Cerebellar cortex (tissue), 1 donor: ENCODE measurements around the gene DHODH.
A peak's percentile ranks its signal among the peaks of the same experiment; 100 is the strongest.
"Not testable (repeated sequence)": the region's sequence is repeated elsewhere in the genome, so short reads cannot be mapped to it uniquely, and the experiment has no call there.

Experiments
- DNase-seq: peaks from one replicate; pipeline ENCODE4 v3.0.0-alpha.2; 2015; ENCODE audit warnings: low spot score

DHODH gene

DNA sequence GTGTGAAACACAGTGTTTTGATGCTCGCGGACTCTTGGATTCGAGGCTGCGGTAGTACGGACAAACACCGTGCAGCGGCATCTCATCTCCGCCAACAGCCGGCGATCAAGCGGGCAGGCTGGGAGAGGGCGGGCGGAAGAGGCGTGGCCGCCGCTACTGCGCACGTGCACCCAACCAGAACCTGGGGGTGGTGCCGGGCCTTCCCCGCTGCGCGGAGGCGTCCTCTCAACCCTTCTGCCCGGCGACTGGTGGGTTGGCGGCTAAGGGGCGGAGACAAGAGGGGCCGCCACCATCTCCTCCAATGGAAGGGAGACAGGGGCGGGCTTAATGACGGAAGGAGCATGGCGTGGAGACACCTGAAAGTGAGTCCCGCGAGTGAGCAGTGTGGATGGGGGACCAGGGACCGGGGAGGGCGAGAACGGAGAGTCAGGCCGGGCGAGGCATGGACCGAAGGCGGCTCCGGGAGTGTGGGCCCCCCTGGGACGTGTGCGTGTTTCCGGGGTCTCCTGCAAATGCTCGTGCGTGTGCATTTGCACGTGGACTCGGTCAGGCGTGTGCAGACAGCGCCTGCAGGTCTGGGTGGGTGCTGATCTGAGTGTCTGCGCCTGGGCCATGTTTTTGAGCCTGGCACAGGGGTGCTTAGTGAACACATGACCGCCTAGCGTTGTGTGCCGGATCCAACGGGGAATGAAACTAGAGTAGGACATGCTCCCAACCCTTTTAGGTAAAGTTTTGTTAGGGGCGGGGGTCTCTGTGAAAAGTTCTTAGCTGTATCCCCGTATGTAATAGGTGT is at the start of gene DHODH:
DHODH (plus strand) TSS at position 321 of the 793 bp plus-strand sequence; CDS start at position 342, 21 bp downstream.
- peak; percentile 99 for DNase-seq

DNA sequence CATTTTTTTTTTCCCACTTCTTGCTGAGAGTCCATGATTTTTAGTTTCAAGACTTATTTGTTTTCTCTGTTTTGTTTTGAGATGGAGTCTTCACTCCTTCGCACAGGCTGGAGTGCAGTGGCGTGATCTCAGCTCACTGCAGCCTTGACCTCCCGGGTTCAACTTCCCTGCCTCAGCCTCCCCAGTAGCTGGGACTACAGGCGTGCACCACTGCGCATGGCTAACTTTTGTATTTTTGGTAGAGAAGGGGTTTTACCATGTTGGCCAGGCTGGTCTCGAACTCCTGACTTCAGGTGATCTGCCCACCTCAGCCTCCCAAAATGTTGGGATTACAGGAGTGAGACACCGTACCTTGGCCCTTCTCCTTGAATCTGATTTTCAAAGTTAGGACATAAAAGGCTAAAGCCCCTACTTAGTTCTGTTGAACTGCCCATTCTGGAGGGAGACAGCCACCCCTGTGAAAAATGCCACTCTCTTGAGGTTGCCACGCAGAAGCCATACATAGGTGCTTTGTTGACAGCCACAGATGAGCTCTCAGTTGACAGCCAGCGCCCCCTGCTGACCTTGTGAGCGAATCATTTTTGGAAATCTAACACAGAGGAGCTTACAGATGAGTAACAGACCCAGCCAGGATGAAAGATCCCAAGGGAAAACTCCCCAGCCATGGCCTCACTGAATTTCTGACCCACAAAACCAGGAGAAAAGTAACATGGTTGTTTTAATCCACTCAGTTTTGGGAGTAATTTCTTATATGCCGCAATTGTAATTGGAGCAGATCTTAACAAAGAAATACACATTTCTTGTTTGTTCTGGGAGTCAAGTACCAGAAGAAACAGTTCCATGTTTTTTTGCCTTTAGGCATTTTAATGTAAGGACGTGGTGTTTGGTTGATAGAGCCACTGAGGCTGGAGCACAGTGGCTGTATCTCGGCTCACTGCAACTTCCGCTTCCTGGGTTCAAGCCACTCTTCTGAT is 47.2 kb upstream of the DHODH start:
- peak; percentile 86 for DNase-seq

GRCh38 chr16:71963125-71963875 is 45.2 kb upstream of the DHODH start:
- DNase-seq = no peak

DNA sequence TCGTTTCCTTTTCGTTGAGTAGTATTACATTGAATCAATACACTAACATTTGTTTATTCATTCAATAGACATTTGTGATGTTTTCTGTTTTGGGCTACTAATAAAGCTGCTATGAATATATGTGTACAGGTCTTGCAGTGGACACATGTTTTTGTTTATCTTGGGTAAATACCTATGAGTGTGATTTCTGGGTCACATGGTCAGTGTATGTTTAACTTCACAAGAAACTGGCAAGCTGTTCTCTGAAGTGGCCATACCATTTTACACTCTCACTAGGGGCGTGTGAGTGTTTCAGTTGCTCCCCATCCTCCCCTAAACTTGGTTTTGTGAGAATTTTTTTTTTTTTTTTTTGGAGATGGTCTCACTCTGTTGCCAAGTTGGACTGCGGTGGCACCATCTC is 43.3 kb upstream of the DHODH start:
- no peak for DNase-seq

- no peak for DNase-seq
These were observed 41.6 kb upstream of the DHODH start for GRCh38 chr16:71966932-71967331.

DNA sequence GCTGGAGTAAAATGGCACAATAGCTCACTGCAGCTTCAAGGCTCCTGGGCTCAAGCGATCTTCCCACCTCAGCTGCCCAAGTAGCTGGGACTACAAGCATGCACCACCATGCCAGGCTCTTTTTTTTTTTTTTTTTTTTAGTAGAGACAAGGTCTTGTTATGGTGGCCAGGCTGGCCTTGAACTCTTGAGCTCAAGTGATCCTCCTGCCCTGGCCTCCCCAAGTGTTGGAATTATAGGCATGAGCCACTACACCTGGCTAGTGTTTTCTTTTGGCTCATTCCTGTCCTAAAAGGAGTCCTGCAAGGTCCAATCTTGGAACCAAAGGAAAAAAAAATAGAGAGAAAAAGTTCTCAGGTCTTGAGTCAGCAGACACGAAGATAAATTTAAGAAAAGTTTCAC is 39.2 kb upstream of the DHODH start:
- DNase-seq = no peak

- DNase-seq = no peak
These were observed 37.0 kb upstream of the DHODH start for GRCh38 chr16:71971571-71971970.

DNA sequence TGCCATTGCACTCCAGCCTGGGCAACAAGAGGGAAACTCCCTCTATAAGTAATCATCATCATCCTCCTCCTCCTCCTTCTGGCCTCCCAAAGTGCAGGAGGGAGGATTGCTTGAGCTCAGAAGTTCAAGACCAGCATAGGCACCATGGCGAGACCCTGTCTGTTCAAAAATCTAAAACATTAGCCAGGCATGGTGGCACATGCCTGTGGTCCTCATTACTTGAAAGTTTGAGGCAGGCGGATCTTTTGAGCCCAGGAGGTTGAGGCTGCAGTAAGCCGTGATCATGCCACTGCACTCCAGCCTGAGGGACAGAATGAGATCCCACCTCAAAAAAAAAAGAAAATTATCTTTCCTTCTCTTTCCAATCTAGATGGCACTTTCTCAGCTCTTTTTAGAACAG is 36.2 kb upstream of the DHODH start:
- no peak for DNase-seq

DNA sequence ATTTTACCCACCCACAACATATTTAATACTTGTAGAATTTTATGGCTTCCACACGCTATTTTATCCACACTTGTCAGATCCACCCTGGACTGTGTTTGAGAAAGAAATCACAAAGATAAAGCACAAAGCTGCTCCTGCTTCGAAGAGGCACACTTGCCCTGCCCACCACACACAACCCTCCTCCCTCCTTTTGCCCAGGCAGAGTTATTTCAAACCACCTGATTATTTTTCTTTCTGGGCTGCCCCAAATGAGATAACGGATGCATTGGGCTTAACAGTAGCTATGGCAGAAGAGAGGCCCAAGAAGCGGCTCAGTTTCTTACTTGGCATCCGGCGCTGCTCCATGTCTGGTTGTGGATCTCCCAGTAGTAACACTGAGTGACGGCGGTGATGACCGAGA is 35.5 kb upstream of the DHODH start:
- DNase-seq = no peak

- no peak for DNase-seq
These were observed 34.3 kb upstream of the DHODH start for GRCh38 chr16:71974068-71974818.

DNA sequence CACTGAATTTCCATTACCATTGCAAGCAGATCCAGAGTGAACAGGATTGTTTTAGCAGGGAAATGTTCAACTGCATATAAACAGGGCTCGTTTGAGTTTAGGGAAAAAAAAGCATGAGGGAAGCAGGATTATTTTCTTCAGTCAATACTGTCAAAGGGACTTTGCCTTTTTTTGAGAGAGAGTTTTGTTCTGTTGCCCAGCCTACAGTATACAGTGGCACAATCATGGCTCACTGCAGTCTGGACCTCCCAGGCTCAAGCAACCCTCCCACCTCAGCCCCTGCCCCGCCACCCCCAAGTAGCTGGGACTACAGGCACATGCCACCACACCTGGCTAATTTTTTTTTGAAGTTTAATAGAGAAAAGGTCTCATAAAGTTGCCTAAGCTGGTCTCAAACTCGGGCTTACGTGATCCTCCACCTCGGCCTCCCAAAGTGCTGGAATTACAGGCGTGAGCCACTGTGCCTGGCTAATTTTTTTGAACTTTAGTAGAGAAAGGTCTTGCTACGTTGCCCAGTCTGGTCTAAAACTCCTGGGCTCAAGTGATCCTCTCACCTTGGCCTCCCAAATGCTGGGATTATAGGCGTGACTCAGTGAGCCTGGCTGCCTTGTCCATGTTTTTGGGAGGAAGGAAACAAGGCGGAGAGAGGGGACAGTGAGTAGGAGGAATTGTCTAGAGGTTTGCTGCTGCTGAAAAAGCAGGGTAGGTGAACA is 23.1 kb upstream of the DHODH start:
- DNase-seq = no peak

DNA sequence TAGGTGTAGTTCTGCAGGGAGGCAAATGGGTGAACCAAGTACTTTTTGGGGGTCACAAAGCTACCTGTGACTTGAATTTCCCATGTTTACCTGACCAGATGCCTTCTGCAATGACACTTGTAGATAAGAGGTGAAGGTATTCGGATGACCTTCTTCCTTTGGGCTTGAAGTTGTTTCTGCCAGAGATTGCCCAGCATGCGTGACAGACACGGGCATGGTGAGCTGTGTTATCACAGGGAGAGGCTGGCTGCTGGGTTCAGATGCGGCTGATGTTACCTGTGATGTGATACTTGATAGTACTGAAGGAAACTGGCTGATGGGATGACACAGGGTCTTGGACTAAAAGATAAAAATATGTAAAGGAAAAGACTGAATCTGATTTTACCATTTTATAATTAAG is 22.4 kb upstream of the DHODH start:
- DNase-seq = no peak

DNA sequence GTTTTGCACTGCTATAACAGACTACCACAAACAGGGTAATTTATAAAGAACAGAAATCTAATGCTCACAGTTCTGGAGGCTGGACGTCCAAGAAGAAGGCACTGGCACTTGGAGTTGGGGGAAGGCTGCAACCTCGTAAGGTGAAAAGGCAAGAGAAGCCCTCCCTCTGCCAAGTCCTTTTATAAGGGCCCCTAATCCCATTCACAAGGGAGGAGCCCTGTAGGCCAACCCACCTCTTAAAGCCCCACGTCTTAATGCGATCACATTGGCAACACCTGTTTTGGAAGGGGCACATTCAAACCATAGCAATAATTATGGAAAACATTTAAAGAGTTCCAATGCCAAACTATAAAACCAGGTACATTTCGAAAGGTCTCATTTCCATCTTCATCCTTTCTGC is 13.5 kb upstream of the DHODH start:
- no peak for DNase-seq

DNA sequence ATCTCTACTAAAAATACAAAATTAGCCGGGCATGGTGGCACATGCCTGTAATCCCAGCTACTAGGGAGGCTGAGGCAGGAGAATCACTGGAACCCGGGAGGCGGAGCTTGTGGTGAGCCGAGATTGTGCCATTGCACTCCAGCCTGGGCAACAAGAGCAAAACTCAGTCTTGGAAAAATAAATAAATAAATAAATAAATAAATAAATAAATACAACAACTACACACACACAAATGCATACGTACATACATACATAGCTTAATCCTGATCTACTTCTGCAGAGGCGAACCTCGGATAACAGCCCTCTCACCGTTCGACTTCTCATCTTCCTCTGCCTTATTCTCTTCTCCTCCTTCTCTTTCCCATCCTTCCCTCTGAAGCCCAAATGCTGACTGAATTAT is 11.0 kb upstream of the DHODH start:
- DNase-seq = not testable (repeated sequence)

GRCh38 chr16:72001180-72001874 is 7.2 kb upstream of the DHODH start:
- no peak for DNase-seq

DNA sequence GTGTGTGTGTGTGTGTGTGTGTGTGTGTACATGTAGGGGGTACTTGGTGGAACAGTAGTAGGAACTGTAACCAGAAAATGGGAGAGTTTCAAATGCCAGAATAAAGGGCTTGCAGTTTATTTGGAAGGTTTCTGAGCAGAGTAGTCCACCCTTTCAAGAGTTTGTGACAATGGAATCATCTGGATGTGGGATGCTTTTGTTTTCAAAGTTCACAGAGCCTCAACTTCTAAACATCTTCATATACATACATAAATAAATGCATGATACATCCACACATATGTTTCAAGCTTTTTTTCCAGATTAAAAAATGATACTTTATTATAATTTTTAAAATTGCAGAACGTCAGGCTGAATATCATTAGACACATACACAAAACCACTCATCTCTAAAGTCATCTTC is 5.9 kb upstream of the DHODH start:
- no peak for DNase-seq

DNA sequence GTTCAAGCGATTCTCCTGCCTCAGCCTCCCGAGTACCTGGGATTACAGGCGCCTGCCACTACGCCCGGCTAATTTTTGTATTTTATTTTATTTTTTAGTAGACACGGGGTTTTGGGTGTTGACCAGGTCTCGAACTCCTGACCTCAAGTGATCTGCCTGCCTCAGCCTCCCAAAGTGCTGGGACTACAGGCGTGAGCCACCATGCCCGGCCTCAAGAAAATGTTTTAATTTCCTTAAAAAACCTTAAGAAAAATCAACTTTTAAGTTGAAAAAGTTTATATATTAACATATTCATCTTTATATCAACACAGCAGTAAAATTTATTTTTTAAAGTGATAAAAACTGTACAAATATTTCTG is 500 bp upstream of the DHODH start:
- DNase-seq = not testable (repeated sequence)

DNA sequence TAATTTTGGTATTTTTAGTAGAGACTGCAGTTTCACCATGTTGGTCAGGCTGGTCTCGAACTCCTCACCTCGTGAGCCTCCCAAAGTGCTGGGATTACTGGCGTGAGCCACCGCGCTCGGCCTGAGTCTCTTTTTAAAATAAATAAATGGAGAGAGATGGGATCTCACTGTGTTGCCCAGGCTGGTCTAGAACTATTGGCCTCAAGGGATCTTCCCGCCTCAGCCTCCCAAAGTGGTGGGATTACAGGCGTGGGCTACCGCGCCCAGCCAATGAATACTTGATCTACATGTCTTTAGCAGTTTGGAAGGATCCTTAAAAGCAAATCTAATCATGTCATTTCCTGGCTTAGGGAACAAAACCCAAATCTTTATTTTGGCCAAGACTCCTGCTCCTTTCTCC is 1.2 kb downstream of the DHODH start:
- DNase-seq = no peak

DNA sequence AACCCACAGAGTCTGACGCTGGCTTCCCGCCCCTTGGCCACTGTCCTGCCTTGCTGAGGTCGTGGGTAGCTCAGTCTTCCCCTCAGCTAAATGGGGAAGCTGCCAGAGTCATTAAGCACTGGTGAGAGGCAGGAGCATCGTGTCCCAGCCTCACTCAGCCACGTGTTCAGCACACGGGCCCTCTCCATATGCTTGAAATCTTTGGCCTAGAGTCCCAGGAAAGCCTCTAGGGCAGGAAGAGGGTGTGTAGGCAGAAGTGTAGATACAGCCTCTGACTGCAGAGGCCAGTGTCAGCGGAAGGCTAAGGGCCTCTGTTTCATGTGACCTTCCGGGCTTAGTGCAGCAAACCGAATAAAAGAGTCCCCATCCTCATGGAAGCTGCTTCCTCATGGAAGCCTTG is 4.1 kb downstream of the DHODH start:
- DNase-seq = no peak

GRCh38 chr16:72013389-72013788 is 4.8 kb downstream of the DHODH start:
- DNase-seq = no peak
